Right ventricle myocardium inferior (tissue), 1 donor: ENCODE results near the gene KANSL1L. TPM values are rescaled to one million over a fixed set of nuclear protein-coding genes. Genes with fewer than 3 reads are reported as not detected.

Experiments used
- ATAC-seq: fragments of 200-7000 bp; cut with Tn5 transposase; one replicate; pipeline ENCODE4 v1.9.1; 2020; ENCODE audit warnings: mild to moderate bottlenecking, moderate library complexity
- DNase-seq: peaks from one replicate; pipeline ENCODE4 v3.0.0; 2021; ENCODE audit errors: missing footprints
- intact Hi-C: fragments of 100-400 bp; cut with DNase I; formaldehyde crosslinking; loops from one replicate; pipeline ENCODE4 v1.11.0; 2022
- total RNA-seq: library from RNA; stranded (reverse); fragmentation: NEBNext Ultra II Directional; extraction: Animal tissue kit (Norgen Biotek cat#: 25700); gene quantifications from one replicate; pipeline ENCODE4 v1.2.1, GENCODE V29; 2021
- donor health status: DM: no; HTN: yes; CAD: no; lungs with severe emphysema.

Gene KANSL1L
- total RNA-seq, 1 donor from 2014 or later = 14.7 TPM

GRCh38 chr2:210128961-210129360 lies 42.2 kb downstream of the KANSL1L start:
- no peak for DNase-seq
- ATAC-seq = no peak
- intact Hi-C loops = no loop called here

- ATAC-seq = no peak
- no peak for DNase-seq
- intact Hi-C loops = no loop called here
These were observed 57.5 kb downstream of the KANSL1L start for GRCh38 chr2:210113614-210114235.

GRCh38 chr2:210112871-210113270 lies 58.3 kb downstream of the KANSL1L start:
- intact Hi-C loops = no loop called here

GRCh38 chr2:210099940-210100339 lies 71.3 kb downstream of the KANSL1L start:
- ATAC-seq (no peak), DNase-seq (no peak)
- intact Hi-C loops = no loop called here

More at GRCh38 chr2:210112871-210113270, 58.3 kb downstream of the KANSL1L start:
- no peak for ATAC-seq
- DNase-seq = no peak

- no peak for DNase-seq
- ATAC-seq = no peak
- intact Hi-C loops = no loop called here
These were observed 76.4 kb downstream of the KANSL1L start for GRCh38 chr2:210094787-210095186.

- intact Hi-C loops = no loop called here
- no peak for DNase-seq
- no peak for ATAC-seq
These were observed 78.4 kb downstream of the KANSL1L start for GRCh38 chr2:210092791-210093190.

- DNase-seq (no peak), ATAC-seq (no peak)
- intact Hi-C loops = no loop called here
These were observed 84.3 kb downstream of the KANSL1L start for GRCh38 chr2:210086930-210087329.

GRCh38 chr2:210086292-210086691 lies 84.9 kb downstream of the KANSL1L start:
- intact Hi-C loops = no loop called here
- DNase-seq (no peak), ATAC-seq (no peak)

GRCh38 chr2:210072922-210073509 lies 98.2 kb downstream of the KANSL1L start:
- DNase-seq (no peak), ATAC-seq (no peak)
- intact Hi-C loops = loop anchor here (5.0 to 10.0 kb wide), 2 partner anchors 88 to 124 kb away; no protein-coding TSS in a partner anchor

- no peak for ATAC-seq
- intact Hi-C loops = loop anchor here (5.0 to 10.0 kb wide), 2 partner anchors 88 to 125 kb away; no protein-coding TSS in a partner anchor
These were observed 98.7 kb downstream of the KANSL1L start for GRCh38 chr2:210072493-210072892.

GRCh38 chr2:210063306-210063705 lies 107.9 kb downstream of the KANSL1L start:
- DNase-seq (no peak), ATAC-seq (no peak)
- intact Hi-C loops = no loop called here

More at GRCh38 chr2:210072493-210072892, 98.7 kb downstream of the KANSL1L start:
- no peak for DNase-seq

GRCh38 chr2:210055825-210056224 lies 115.4 kb downstream of the KANSL1L start:
- ATAC-seq = no peak
- intact Hi-C loops = no loop called here
- no peak for DNase-seq

- no peak for ATAC-seq
- intact Hi-C loops = no loop called here
- DNase-seq = no peak
These were observed 116.5 kb downstream of the KANSL1L start for GRCh38 chr2:210054696-210055095.

GRCh38 chr2:210050885-210051284 lies 120.3 kb downstream of the KANSL1L start:
- no peak for DNase-seq
- intact Hi-C loops = no loop called here
- ATAC-seq = no peak

- DNase-seq = no peak
- intact Hi-C loops = no loop called here
- no peak for ATAC-seq
These were observed 121.4 kb downstream of the KANSL1L start for GRCh38 chr2:210049831-210050230.

GRCh38 chr2:210046851-210047500 lies 124.2 kb downstream of the KANSL1L start:
- no peak for ATAC-seq
- intact Hi-C loops = no loop called here
- DNase-seq = no peak

GRCh38 chr2:210038078-210038477 lies 133.1 kb downstream of the KANSL1L start:
- intact Hi-C loops = no loop called here
- DNase-seq = no peak
- ATAC-seq = no peak

GRCh38 chr2:210035679-210036078 lies 135.5 kb downstream of the KANSL1L start:
- intact Hi-C loops = no loop called here
- no peak for DNase-seq
- no peak for ATAC-seq

- intact Hi-C loops = no loop called here
- ATAC-seq (no peak), DNase-seq (no peak)
These were observed 137.0 kb downstream of the KANSL1L start for GRCh38 chr2:210034087-210034683.

GRCh38 chr2:210028178-210028577 lies 143.0 kb downstream of the KANSL1L start:
- DNase-seq = no peak
- intact Hi-C loops = no loop called here
- no peak for ATAC-seq
